Measurements from ENCODE around the gene GRAMD1B. TPM values are rescaled to one million over a fixed set of nuclear protein-coding genes. Genes with fewer than 3 reads are reported as not detected.

Gene GRAMD1B
- 108 and 113 TPM in 2 replicates for polyA plus RNA-seq (2011; rRNA removed)
- 39.1 and 47.4 TPM in 2 replicates for polyA plus RNA-seq (2012; cell fraction: cytosol; rRNA removed)
- 93.2 and 96.9 TPM in 2 replicates for polyA plus RNA-seq (2012; cell fraction: nucleus; rRNA removed)
- polyA plus RNA-seq (2017; fragmentation: RNase III; extraction: RNeasy Plus Mini Kit Qiagen cat#74134 plus additional on column Dnase treatment) = 38.4 to 55.5 TPM (median 48.9 TPM) in 3 replicates
- 139 and 141 TPM in 2 replicates for polyA minus RNA-seq (2011; rRNA and poly(A)+ RNA removed)

GRCh38 chr11:123429913-123430720 is at the start of gene GRAMD1B:
Gene GRAMD1B, plus strand, starts transcription at chr11:123430269. Its CDS starts 524 bp downstream, at chr11:123430793.
- Histone ChIP-seq H3K9me3 (peaks cover 3% of the 10 kb centered on the region; the same call in 1 of the 3 replicates), H3K4me3 (peak within 1 kb of the TSS; percentile 93), H3K4me2 (peak within 1 kb of the TSS; percentile 83), H3K27ac (peak within 1 kb of the TSS; percentile 94 to 95), H3K4me1 (peaks cover 14% of the 10 kb centered on the region; the same call in 2 of the 3 replicates)
- peak; percentile 68 to 73 for DNase-seq (ENCODE audit: low read depth in 1 of 2, low spot score in 1 of 2)
- ChIA-PET CTCF (interaction anchor here (0.8 to 4.5 kb wide), 5 partner anchors 22 to 277 kb away, joined by 3 to 38 read pairs (median 5); no protein-coding TSS in a partner anchor), POLR2A (no interaction called here)
- peak; percentile 75 to 81 for ATAC-seq
- TF ChIP-seq CBX2 (IDR thresholded peaks at IDR 0.05; ENCODE audit: borderline replicate concordance, low read depth) (no peak), CTCF (IDR thresholded peaks at IDR 0.05) (peak; percentile 0; the same call in 1 of the 3 replicates), HMGXB4 (CRISPR knock-in tag; IDR thresholded peaks at IDR 0.05; ENCODE audit: borderline replicate concordance) (no peak), E2F6 (IDR thresholded peaks at IDR 0.05; ENCODE audit: borderline replicate concordance, low read depth) (no peak), JUN (IDR thresholded peaks at IDR 0.05) (peak in 1 of 2 experiments; percentile 19; a peak in 1 of 5 replicates), TP53 (CRISPR knock-in tag; IDR thresholded peaks at IDR 0.05) (no peak), SMC3 (IDR thresholded peaks at IDR 0.05) (0 out of 3 replicates have a peak, but pooled peaks have one; percentile 5), RAD21 (conservative IDR thresholded peaks at IDR 0.05 in 1 of 2, IDR thresholded peaks at IDR 0.05 in 1 of 2) (no peak), EHF (CRISPR knock-in tag; IDR thresholded peaks at IDR 0.05) (no peak), PHF8 (IDR thresholded peaks at IDR 0.05; ENCODE audit: borderline replicate concordance, low read depth) (no peak)
- WGBS (ENCODE audit: missing lambda C conversion rate) = 2% methylated on average over 9 of the region's 57 CpGs
- FAIRE-seq = no peak

GRCh38 chr11:123381149-123381548 is 48.9 kb upstream of the GRAMD1B start:
- WGBS (ENCODE audit: missing lambda C conversion rate) = 62% methylated on average over 5 of the region's 5 CpGs
- Histone ChIP-seq H3K4me2 (no peak overlapping the region), H3K4me3 (no peak overlapping the region), H3K4me1 (no peaks in the 10 kb centered on the region), H3K9me3 (no peaks in the 10 kb centered on the region), H3K27ac (no peak overlapping the region)
- DNase-seq (ENCODE audit: low read depth in 1 of 2, low spot score in 1 of 2) = no peak
- POLR2A ChIA-PET = no interaction called here
- CTCF ChIA-PET = interaction anchor here (1.3 kb wide), 1 partner anchor 278 kb away, joined by 3 read pairs; no protein-coding TSS in a partner anchor
- no peak for TF ChIP-seq FOSB (CRISPR knock-in tag; IDR thresholded peaks at IDR 0.05)
- no peak for TF ChIP-seq KDM5A (IDR thresholded peaks at IDR 0.05)
- no peak for TF ChIP-seq EHF (CRISPR knock-in tag; IDR thresholded peaks at IDR 0.05)
- TF ChIP-seq, protein P1, sequence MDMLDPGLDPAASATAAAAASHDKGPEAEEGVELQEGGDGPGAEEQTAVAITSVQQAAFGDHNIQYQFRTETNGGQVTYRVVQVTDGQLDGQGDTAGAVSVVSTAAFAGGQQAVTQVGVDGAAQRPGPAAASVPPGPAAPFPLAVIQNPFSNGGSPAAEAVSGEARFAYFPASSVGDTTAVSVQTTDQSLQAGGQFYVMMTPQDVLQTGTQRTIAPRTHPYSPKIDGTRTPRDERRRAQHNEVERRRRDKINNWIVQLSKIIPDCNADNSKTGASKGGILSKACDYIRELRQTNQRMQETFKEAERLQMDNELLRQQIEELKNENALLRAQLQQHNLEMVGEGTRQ (IDR thresholded peaks at IDR 0.05) = no peak
- TF ChIP-seq KDM1A (IDR thresholded peaks at IDR 0.05; ENCODE audit: low read depth) = no peak
- TF ChIP-seq, protein P2, sequence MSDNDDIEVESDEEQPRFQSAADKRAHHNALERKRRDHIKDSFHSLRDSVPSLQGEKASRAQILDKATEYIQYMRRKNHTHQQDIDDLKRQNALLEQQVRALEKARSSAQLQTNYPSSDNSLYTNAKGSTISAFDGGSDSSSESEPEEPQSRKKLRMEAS (IDR thresholded peaks at IDR 0.05) = no peak
- no peak for TF ChIP-seq E2F6 (IDR thresholded peaks at IDR 0.05; ENCODE audit: borderline replicate concordance, low read depth)
- no peak for TF ChIP-seq HDAC2 (IDR thresholded peaks at IDR 0.05)
- TF ChIP-seq, protein P3, sequence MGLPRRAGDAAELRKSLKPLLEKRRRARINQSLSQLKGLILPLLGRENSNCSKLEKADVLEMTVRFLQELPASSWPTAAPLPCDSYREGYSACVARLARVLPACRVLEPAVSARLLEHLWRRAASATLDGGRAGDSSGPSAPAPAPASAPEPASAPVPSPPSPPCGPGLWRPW (IDR thresholded peaks at IDR 0.05) = no peak
- TF ChIP-seq CTCF (IDR thresholded peaks at IDR 0.05) = no peak
- TF ChIP-seq, protein P4, sequence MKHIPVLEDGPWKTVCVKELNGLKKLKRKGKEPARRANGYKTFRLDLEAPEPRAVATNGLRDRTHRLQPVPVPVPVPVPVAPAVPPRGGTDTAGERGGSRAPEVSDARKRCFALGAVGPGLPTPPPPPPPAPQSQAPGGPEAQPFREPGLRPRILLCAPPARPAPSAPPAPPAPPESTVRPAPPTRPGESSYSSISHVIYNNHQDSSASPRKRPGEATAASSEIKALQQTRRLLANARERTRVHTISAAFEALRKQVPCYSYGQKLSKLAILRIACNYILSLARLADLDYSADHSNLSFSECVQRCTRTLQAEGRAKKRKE (CRISPR knock-in tag; IDR thresholded peaks at IDR 0.05; ENCODE audit: low read depth) = no peak
- no peak for TF ChIP-seq ZFP36 (IDR thresholded peaks at IDR 0.05; ENCODE audit: borderline replicate concordance, partially characterized antibody)
- TF ChIP-seq MAFK (IDR thresholded peaks at IDR 0.05; ENCODE audit: partially characterized antibody) = no peak
- no peak for TF ChIP-seq NPAS2 (CRISPR knock-in tag; IDR thresholded peaks at IDR 0.05; ENCODE audit: borderline replicate concordance)
- ATAC-seq = no peak
- FAIRE-seq = no peak
